Upper lobe of right lung (tissue), 1 donor: ENCODE measurements around the gene PRSS12. TPM values are rescaled to one million over a fixed set of nuclear protein-coding genes. Genes with fewer than 3 reads are reported as not detected.

Source experiments
- ATAC-seq: fragments of 200-7000 bp; cut with Tn5 transposase; one replicate; pipeline ENCODE4 v1.9.1; 2020; ENCODE audit warnings: mild to moderate bottlenecking, moderate library complexity
- DNase-seq: peaks from one replicate; pipeline ENCODE4 v3.0.0-alpha.2; 2020
- H3K27ac ChIP-seq: fragments of 200-600 bp; one replicate; pipeline ENCODE4 v1.8.0; 2022
- H3K27me3 ChIP-seq: fragments of 200-600 bp; one replicate; pipeline ENCODE4 v1.8.0; 2022; ENCODE audit warnings: mild to moderate bottlenecking
- H3K36me3 ChIP-seq: fragments of 200-600 bp; one replicate; pipeline ENCODE4 v1.8.0; 2022
- H3K4me1 ChIP-seq: fragments of 200-600 bp; one replicate; pipeline ENCODE4 v1.8.0; 2022
- H3K4me3 ChIP-seq: fragments of 200-600 bp; one replicate; pipeline ENCODE4 v1.8.0; 2022; ENCODE audit warnings: mild to moderate bottlenecking
- H3K9me3 ChIP-seq: fragments of 200-600 bp; one replicate; pipeline ENCODE4 v1.8.0; 2022
- intact Hi-C: fragments of 100-400 bp; cut with DNase I; formaldehyde crosslinking; loops from one replicate; pipeline ENCODE4 v1.11.0; 2022
- total RNA-seq: library from RNA; stranded (reverse); fragmentation: NEBNext Ultra II Directional; extraction: Animal tissue kit (Norgen Biotek cat#: 25700); gene quantifications from one replicate; pipeline ENCODE4 v1.2.1, GENCODE V29; 2021
- TF ChIP-seq, protein P1 (sequence below): fragments of 200-600 bp; IDR thresholded peaks from one replicate; pipeline ENCODE4 v1.8.0; 2022; ENCODE audit warnings: antibody characterized with exemption
- donor health status: DM: no; HTN: yes; CAD: no; lungs with severe emphysema.

PRSS12 gene
- total RNA-seq, 1 donor from 2014 or later: 5.4 TPM

DNA sequence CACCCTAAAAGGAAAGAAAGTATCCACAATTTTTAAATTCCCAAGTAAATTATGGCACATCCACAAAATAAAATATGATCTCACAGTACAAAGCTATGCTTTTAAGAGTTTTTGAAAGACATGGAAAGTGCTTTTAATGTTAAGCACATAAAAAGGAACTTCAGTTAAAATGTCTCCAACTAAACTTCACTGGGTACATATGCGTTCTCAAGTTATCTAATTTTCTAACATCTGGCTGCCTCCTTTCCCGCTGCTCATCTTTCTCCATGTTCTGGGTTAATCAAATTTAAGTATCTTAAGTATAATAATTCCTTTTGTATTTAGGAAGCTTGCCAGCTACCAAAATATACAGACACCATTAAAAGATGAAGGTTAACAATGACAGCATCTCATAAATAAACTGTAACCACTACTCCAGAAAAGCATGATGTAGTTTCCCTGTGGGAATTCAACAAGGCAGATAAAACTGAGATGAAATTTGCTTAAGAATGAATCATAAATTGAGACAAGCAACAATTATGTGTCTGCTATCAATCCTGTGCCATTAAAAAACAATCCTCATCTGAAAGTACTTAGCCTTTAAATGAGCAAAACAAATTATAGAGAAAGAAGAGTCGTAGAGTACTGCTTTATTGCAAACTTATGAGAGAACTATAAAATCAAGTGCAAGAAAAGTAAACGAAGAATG, 25.1 kb downstream of the PRSS12 start:
- no peaks in the 10 kb centered on the region for H3K27me3 ChIP-seq
- no peaks in the 10 kb centered on the region for H3K9me3 ChIP-seq
- no peaks in the 10 kb centered on the region for H3K36me3 ChIP-seq
- no peak overlapping the region for H3K4me3 ChIP-seq
- no peaks in the 10 kb centered on the region for H3K4me1 ChIP-seq
- TF ChIP-seq, protein P1, sequence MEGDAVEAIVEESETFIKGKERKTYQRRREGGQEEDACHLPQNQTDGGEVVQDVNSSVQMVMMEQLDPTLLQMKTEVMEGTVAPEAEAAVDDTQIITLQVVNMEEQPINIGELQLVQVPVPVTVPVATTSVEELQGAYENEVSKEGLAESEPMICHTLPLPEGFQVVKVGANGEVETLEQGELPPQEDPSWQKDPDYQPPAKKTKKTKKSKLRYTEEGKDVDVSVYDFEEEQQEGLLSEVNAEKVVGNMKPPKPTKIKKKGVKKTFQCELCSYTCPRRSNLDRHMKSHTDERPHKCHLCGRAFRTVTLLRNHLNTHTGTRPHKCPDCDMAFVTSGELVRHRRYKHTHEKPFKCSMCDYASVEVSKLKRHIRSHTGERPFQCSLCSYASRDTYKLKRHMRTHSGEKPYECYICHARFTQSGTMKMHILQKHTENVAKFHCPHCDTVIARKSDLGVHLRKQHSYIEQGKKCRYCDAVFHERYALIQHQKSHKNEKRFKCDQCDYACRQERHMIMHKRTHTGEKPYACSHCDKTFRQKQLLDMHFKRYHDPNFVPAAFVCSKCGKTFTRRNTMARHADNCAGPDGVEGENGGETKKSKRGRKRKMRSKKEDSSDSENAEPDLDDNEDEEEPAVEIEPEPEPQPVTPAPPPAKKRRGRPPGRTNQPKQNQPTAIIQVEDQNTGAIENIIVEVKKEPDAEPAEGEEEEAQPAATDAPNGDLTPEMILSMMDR: no peak
- intact Hi-C loops: no loop called here
- no peak overlapping the region for H3K27ac ChIP-seq
- DNase-seq: no peak
- ATAC-seq: no peak

- H3K36me3 ChIP-seq: no peaks in the 10 kb centered on the region
- no peaks in the 10 kb centered on the region for H3K4me1 ChIP-seq
- no peak overlapping the region for H3K4me3 ChIP-seq
- DNase-seq: no peak
- TF ChIP-seq, protein P1: no peak
- no peak overlapping the region for H3K27ac ChIP-seq
- no peak for ATAC-seq
- no peaks in the 10 kb centered on the region for H3K27me3 ChIP-seq
- intact Hi-C loops: no loop called here
- no peaks in the 10 kb centered on the region for H3K9me3 ChIP-seq
These were observed 26.2 kb downstream of the PRSS12 start for GRCh38 chr4:118326585-118326984.

GRCh38 chr4:118325431-118325830, 27.4 kb downstream of the PRSS12 start:
- intact Hi-C loops: no loop called here

GRCh38 chr4:118322831-118323502, 29.8 kb downstream of the PRSS12 start:
- no peaks in the 10 kb centered on the region for H3K4me1 ChIP-seq
- H3K36me3 ChIP-seq: no peaks in the 10 kb centered on the region
- ATAC-seq (no peak), DNase-seq (no peak)
- no peaks in the 10 kb centered on the region for H3K27me3 ChIP-seq
- H3K4me3 ChIP-seq: no peak overlapping the region
- intact Hi-C loops: no loop called here
- H3K27ac ChIP-seq: no peak overlapping the region
- TF ChIP-seq, protein P1: no peak
- H3K9me3 ChIP-seq: no peaks in the 10 kb centered on the region

More at GRCh38 chr4:118325431-118325830, 27.4 kb downstream of the PRSS12 start:
- ATAC-seq (no peak), DNase-seq (no peak)
- H3K36me3 ChIP-seq: no peaks in the 10 kb centered on the region
- H3K4me1 ChIP-seq: no peaks in the 10 kb centered on the region
- H3K27ac ChIP-seq: no peak overlapping the region
- H3K9me3 ChIP-seq: no peaks in the 10 kb centered on the region
- H3K4me3 ChIP-seq: no peak overlapping the region
- H3K27me3 ChIP-seq: no peaks in the 10 kb centered on the region
- TF ChIP-seq, protein P1: no peak

DNA sequence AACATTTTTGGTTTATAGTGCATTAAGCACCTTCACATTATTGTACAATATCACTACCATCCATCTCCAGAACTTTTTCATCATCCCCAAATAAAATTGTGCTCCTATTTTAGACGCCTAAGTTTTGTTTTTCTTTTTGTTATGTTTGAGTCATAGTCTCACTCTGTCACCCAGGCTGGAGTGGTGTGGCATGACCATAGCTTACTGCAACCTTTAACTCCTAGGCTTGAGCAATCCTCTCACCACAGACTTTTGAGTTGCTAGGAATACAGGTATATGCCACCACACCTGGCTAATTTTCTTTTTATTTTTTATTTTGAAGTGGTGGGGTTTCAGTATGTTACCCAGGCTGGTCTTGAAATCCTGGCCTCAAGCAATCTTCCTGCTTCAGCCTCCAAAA, 33.9 kb downstream of the PRSS12 start:
- Histone ChIP-seq H3K27me3 (no peaks in the 10 kb centered on the region), H3K4me3 (no peak overlapping the region), H3K9me3 (no peaks in the 10 kb centered on the region), H3K27ac (no peak overlapping the region), H3K4me1 (no peaks in the 10 kb centered on the region), H3K36me3 (no peaks in the 10 kb centered on the region)
- DNase-seq (no peak), ATAC-seq (no peak)
- intact Hi-C loops: no loop called here
- TF ChIP-seq, protein P1: no peak
